Effector CD4-positive, alpha-beta T cell (primary cell): ENCODE results near the gene AP1AR.
A peak's percentile ranks its signal among the peaks of the same experiment; 100 is the strongest.
"Not testable (repeated sequence)": the region's sequence is repeated elsewhere in the genome, so short reads cannot be mapped to it uniquely, and the experiment has no call there.

Experiments
- DNase-seq: peaks from one replicate; pipeline ENCODE4 v3.0.0-alpha.2; 2020
- total RNA-seq: gene quantifications from one replicate; lab custom pipeline; 2026; lab: John Stamatoyannopoulos, UW

The AP1AR gene, protein sequence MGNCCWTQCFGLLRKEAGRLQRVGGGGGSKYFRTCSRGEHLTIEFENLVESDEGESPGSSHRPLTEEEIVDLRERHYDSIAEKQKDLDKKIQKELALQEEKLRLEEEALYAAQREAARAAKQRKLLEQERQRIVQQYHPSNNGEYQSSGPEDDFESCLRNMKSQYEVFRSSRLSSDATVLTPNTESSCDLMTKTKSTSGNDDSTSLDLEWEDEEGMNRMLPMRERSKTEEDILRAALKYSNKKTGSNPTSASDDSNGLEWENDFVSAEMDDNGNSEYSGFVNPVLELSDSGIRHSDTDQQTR
- 22.3 reads per million, percentile 49 among the genes with 10 or more reads in this experiment for total RNA-seq

DNA sequence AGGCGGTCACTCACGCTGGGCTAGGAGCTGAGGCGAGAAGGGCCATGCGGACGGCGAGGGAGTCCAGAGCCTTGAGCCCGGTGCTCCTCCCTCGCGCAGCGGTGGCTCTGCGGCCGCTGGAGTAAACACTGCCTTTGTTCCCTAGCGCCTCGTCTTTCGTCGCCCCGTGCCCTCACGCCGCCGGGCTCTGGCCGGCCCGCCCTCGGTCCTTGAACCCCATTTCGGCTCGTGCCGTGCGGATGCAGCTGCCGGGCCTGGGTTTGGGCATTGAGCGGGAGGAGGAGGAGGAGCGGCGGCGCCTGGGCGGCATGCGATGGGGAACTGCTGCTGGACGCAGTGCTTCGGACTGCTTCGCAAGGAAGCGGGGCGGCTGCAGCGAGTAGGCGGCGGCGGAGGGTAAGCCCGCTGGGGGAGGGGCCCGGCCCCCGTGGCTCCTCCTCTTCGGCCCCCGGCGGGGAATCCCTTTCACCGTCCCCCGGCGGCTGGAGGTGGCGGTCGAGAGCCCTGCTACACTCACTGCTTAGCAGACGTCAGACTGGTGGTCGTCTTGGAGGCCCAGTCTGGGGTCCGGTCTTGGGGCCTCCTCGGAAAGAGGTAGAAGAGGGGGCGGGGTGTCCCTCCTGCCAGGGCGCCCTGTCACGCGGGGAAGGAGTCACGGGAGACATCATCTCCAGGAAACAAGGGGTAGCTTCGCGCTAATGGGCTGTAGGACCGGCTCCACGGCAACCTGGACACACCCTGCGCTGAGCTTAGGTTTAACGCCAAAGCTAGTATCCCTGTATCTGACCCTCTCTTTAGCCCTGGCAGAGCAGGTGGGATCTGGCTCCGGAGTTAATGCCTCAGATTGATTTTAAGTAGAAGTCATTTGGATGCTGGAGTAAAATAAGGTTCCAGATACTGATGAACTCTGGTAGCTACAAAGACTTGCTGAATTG is at the start of gene AP1AR:
Gene AP1AR, plus strand, starts transcription at position 9 of the 935 bp plus-strand sequence. Its CDS starts 305 bp downstream, at position 314.
- DNase-seq, result peak; percentile 69

DNA sequence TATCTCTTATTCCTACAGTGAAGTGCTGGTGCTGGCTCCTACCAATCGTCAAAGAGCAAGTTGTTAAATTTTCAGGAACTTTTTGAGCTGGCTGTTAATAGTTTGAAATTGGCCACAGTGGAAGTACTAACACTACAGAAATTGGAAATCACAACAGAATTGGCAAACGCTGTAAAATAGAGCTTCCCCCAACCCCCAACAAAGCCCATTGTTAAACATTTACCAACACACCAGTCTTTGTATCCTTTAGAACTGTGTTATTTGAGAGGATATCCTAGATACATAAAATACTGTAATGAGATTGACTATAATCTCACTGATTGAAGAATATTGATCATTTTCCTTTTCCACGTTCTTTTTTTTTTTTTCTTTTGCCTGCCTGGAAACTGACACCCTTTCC is 49.0 kb upstream of the AP1AR start:
- DNase-seq, result no peak

DNA sequence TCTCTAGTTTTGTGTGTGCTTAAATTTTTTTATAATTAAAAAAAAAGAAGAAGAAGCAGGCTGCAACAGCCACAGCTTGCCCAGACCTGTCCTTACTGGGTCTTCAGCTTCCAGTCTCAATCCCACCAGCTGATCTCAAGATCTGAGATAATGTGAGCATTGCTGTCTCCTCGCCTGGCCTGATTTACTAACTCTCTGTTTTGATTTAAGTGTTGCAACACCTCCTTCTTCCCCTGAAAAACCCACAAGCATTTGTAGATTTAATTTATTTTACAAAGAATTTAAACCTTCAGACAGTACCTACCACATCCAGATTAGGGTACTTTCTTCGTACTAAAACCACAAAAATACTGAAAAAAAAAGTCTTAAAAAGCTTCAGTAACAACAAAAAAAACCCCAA is 48.3 kb upstream of the AP1AR start:
- DNase-seq, result no peak

DNA sequence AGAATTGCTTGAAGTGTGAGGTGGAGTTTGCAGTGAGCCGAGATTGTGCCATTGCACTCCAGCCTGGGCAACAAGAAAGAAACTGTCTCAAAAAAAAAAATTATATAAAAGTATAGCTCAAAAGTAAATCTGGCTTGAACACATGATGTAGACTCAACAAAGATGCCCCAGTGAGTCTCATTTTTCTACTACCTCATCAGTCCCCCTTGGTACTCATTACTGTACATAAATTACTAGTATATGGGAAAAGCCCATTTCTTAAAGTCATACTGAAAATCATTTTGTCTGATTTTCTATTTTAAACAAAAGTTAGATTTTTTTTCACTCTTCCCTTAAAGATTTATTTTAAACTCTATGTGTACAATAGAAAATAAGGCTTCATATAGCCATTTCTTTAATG is 47.1 kb upstream of the AP1AR start:
- DNase-seq, result no peak

DNA sequence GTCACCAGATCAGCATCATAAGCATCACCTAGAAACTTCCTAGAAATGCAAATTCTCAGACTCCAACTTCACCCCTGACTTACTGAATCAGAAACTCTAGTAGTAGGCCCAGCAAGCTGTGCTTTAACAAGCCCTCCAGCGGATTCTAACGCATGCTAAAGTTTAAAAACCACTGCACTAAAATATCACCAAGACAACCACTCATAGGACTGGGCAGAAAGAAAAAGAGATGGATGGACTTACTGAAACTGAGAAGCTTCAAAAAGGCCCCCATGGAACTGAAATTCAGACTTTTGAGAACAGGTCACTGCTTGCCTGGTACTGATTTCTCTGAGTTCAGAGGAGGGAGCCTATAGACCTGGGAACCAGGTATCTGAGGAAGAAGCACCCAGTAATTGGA is 46.3 kb upstream of the AP1AR start:
- no peak for DNase-seq

DNA sequence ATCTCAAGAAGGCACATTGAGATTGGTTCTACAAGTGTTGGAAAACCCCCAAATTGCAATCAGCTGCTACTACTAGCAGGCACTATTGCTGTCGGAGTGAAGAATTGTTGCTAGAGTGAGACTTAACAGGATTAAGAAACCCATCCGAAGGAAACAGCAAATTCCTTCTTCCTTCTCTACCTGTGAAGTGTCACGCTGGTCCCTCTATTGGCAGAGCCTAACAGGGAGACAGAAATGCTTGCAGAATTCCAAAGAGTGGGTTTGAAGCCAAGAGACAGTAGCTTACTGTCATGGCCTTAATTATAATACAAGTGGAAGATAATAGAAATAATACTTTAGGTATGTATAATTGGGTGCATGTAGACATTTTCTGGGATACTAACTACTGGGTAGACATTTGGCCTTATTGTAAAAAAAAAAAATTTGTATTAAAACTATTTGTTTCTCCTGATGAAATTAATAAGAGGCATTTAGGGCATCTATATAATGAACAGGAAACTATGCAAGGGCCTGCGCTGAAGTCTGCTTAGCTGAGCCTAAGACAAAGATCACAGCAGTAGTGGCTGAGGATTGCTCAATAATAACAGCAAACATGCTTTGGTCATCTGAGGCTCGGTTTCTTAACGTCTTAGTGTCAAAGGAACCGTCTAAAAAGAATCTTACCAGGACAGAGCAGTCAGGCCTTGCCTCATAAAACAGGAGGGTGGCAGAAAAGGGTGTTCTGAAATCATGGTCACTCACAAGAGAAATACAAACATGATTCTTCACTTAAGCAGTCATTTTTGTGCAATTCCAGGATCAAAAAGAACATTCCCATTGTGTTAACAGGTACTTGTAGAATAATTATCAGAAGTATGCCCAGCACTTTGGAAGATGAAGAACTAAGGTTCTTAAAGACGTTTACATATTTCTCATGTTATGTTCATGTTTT is 45.6 kb upstream of the AP1AR start:
- DNase-seq, result no peak

DNA sequence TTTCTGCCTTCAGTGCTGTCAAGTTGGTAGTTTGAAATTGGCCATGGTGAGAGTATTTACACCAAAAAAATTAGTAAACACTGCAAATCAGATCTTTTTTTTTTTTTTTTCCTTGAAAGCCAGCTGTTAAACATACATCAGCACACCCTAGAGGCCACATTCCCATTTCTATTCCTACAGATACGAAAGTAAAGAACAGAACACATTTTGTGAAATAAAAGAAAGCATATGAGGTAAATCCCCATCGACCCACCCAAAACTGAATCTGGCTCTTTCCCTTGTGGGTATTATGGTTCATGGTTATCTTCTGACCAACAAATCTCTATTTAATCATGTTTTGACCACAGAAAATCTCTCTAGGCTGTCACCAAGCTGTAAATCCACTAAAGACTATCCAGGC is 41.8 kb upstream of the AP1AR start:
- DNase-seq, result no peak

DNA sequence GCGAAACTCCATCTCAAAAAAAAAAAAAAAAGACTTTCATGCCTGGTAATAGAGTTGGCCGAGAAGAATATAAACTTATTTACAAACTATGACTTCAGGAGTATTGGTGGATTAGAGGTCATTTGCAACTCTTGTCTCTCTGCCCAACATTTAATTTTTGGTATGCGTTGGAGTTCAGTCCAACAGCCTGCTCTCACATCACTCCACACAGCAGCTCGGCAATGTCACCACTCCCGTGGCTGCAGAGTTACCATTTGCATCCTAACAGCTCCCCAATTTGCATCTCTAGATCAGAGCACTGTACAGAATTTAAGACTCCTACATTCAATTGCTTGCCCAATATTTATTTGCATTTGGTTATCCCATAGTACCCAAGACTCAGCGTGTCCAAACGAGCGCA is 40.9 kb upstream of the AP1AR start:
- no peak for DNase-seq

DNA sequence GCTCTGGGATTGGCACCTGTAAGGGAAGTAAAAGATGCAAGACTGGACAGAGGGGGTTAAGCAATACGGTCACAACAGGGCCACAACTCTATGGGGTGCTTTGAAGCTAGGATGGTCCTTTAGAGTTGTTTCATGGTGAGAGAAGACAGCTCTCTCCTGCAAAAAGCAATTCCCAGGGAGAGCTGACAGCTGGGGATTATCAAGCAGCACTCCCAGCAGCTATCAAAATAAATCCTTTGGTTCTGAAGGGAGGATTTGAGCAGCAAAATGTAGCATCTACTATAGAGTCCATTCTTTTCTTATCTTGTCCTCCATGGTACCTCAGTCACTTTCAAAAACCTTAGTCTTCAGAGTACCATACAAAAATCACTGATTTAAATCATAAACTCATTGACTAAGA is 35.1 kb upstream of the AP1AR start:
- no peak for DNase-seq

DNA sequence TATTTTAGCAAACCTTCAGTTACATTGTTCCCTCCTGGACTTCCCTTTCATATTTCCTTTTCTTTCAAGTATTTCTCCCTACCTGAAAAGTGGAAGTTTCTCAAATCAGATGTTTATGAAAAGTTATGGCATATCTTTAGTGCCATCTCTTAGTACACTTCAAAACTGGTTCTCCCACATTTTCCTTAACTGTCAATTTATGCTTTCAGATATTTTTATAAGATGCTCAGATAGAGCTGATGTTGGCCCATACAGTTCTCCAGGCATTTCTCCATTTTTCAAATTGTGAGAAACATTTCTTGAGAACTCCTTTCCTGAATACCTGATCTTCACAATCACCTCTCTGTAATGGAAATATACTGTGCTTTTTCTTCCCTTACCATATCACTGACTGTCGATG is 32.5 kb upstream of the AP1AR start:
- no peak for DNase-seq

DNA sequence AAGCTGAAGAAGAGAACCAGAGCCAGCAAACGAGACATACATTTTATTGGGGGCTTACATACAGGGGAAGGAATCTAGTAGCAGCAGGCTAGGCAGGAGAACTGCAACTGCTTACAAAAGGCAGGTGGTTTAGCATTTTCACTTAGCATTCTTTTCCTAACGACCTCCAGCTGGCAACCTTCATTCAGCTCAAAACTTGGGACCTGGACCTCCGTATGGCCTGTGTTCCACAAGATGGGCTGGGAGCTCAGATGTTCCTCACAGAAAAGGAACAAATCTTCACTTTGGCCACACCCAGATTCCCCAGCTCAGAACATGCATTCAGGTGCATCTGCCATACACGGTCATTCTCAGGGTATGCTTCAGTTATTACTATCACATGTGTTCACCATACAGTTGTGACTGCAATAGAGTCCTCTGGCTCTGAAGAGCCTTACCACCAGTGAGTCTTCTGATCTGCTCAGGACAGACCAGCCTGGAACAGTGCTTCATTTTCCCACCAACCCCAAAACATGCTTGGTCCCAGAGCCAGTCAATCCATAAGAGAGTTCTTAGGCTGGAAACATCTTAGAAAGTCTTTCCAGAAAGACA is 29.6 kb upstream of the AP1AR start:
- DNase-seq, result no peak

DNA sequence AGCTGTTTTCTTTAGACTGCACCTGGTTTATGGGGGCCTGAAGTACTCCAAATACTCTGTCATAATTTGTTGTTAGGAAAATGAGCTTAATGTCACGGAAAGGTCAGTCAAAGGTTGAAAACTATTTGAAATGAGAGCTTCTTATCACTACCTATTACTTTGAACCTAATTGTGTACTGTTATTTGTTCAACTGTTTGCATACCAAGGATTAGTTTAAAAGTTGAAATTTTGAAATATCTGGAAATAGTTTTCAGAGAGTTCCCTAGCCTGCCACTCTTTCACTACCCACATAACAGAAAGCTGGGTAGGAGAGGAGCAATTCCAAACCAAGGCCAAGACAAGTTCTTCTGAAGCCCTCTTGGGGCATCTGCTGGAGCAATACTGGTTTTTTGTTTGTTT is 28.0 kb upstream of the AP1AR start:
- DNase-seq, result no peak

DNA sequence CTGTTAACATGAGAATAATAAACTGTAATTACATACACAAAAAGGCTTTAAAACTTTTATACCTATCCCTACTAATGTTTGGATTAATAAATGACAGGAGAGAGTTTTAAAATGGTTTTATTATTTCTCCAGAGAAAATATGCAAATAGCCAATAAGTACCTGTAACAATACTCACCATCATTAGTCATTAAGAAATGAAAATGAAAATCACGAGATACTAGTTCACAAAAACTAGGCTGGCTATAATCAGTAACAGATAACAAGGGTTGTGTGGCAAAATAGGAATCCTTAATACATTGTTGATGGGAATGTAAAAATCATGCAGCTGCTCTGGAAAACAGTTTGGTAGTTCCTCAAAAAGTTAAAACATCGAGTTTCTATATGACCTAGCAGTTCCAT is 25.2 kb upstream of the AP1AR start:
- DNase-seq, result no peak

DNA sequence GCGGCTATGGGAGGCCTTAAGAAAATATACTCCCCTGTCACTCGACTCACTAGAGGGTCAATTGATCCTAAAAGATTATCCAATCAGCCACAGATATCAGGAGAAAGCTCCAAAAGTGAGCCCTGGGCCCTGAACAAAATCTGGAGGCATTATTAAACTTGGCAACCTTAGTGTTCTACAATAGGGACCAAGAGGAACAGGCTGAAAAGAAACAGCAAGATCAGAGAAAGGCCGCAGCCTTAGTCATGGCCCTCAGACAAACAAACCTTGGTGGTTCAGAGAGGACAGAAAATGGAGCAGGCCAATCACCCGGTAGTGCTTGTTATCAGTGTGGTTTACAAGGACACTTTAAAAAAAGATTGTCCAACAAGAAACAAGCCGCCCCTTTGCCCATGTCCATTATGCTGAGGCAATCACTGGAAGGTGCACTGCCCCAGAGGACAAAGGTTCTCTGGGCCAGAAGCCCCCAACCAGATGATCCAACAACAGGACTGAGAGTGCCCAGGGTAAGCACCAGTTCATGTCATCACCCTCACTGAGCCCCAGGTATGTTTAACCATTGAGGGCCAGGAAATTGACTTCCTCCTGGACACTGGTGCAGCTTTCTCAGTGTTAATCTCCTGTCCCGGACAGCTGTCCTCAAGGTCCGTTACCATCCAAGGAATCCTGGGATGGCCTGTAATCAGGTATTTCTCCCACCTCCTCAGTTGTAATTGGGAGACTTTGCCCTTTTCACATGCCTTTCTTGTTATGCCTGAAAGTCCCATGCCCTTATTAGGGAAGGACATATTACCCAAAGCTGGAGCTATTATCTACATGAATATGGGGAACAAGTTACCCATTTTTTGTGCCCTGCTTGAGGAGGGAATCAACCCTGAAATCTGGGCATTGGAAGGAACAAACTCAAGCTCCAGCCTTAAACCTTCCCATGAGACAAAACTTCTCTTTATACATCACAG is 23.2 kb upstream of the AP1AR start:
- not testable (repeated sequence) for DNase-seq

DNA sequence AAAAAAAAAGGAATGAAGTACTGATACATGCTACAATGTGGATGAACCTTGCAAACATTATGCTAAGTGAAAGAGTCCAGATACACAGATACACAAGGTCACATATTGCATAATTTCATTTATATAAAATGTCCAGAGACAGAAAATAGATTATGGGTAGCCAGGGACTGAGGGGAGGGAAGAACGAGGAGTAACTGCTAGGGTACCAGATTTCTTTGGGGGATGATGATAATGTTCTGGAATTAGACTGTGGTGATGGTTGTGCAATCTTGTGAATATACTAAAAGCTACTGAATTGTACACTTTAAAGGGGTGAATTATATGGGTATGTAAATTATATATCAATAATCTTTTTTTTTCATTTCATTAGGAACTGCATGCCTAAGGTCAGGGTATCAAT is 20.8 kb upstream of the AP1AR start:
- no peak for DNase-seq

DNA sequence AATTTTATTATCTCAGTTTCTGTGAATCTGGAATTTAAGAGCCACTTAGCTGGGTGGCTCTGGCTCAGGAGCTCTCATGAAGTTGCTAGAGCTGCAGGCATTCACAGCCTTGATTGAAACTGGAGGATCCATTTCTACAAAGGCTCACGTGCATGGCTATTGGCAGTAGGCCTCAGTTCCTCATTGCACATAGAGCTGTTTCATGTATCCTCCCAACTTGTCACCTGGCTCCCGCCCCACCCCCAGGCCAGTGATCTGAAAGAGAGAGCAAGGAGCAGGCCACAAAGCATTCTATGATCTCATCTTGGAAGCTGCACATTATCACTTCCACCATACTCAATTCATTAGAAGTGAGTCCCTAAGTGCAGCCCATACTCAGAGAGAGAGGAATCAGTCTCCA is 18.5 kb upstream of the AP1AR start:
- no peak for DNase-seq

DNA sequence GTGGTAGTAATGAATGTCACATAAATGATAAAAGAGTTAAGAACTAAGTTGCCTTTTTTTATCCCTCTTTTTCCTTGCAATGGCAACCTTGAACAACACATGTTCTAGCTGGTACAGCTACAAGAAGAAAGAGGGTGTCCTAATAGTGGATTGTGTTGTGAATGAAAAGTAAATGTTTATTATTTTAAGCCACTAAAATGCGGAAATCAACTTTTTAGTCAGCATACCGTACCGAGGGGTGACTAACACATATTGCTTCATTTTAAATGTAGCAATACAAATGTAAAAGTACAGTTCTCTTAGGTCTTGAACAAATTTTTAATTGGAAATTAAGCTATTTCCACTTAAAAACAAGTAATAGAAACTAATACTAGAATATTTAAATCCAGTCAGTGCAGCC is 17.7 kb upstream of the AP1AR start:
- no peak for DNase-seq

DNA sequence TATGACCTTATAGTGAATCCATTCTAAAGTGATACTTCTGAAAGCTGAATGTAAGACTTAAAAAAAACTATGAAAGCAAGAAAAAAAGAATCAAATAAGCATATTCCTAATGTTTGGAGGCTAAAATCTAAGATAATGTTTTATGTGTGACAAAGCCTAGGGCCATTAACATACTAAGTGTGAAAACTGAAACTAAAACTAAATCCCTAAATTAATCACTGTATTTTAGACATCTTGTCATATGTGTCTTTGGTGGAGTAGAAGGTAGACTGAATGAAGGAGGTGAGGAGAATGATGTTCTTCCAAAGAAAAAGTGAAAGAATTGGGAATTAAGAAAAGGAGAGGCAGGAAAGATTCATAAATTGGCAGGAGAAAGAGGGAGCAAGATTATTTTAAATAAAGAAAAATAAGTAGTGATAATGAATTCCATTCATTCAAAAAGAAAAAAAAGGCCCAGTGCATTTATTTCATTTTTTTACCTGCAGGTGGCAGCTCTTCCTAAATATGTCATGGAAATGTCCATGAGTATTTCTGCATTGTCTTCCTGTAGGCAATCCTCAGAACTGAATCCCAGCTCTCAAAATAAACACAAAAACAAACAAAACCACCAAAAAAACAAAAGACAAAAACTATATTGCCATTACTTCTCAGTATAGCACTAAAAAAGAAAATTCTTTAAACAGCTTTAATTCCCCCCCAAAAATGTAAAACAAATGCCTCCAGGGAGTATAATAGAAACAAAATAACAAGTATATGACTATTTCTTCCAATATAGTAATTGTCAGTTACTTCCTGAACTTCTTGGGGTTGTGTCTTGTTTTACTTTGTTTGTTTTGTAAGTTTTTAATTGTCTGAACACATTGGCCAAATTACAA is 17.0 kb upstream of the AP1AR start:
- DNase-seq, result no peak

DNA sequence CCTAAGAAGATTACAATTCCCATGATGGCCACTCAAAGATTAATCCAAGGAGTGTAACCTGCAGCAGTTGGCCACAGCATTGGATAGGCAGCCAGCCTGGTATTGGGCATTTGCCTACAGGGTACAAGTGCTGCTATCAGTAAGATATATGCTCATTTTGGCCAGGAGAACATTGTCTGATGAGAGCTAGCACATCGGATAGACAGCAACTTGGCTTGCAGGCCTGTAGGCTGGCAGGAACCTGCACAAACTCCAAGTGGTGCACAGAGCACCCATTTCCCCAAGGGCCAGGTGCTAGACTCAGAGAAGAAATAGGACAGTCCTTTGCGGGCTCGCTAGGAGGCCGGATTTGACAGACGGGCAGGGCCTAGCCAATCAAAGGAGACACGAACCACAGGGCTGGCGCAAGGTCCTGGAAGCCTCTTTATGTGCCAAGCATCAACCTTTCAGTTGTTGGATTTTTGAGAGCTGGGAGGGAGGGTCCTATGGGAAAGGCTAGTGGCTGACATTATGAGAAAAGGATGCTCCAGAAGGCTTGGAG is 11.7 kb upstream of the AP1AR start:
- no peak for DNase-seq
